GM21786 (cell line): ENCODE measurements around the gene RTF1.
"Not testable (repeated sequence)": the region's sequence is repeated elsewhere in the genome, so short reads cannot be mapped to it uniquely, and the experiment has no call there.

Experiments used
- ATAC-seq: cut with Tn5 transposase; IDR thresholded peaks from one replicate; pipeline ENCODE4 v1.9.1; 2021; ENCODE audit not compliant: unreplicated experiment

Gene RTF1

GRCh38 chr15:41416742-41417417, at the start of gene RTF1:
RTF1 (plus strand) TSS chr15:41417095; CDS start chr15:41417116, 21 bp downstream.
- ATAC-seq: peak; percentile 83

GRCh38 chr15:41367418-41367817, 49.5 kb upstream of the RTF1 start:
- no peak for ATAC-seq

GRCh38 chr15:41377978-41378377, 38.9 kb upstream of the RTF1 start:
- no peak for ATAC-seq

- not testable (repeated sequence) for ATAC-seq
Measured at GRCh38 chr15:41383974-41384749, 32.7 kb upstream of the RTF1 start.

GRCh38 chr15:41387646-41388045, 29.2 kb upstream of the RTF1 start:
- no peak for ATAC-seq

GRCh38 chr15:41392659-41393058, 24.2 kb upstream of the RTF1 start:
- no peak for ATAC-seq

- ATAC-seq: no peak
Measured at GRCh38 chr15:41394924-41395323, 22.0 kb upstream of the RTF1 start.

DNA sequence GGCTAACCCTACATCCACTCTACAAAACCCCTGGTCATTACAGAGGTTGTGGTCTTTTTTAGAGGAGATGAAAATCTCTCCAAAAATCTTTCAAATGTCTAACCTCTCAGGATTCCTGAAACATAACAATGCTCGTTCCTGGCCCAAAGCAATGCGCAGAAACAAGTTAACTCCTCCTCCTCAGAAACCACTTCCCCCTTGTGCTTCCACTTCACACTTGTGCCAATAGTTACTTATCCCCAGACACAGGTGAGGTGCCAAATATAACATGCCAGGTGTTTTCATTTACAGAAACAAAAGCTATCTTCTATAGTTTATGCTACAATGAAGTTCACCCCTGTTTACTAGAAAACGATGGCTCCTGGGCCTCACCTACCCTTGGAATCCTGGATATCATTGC, 20.8 kb upstream of the RTF1 start:
- no peak for ATAC-seq

GRCh38 chr15:41401904-41402267, 15.0 kb upstream of the RTF1 start:
- ATAC-seq: peak; percentile 17

DNA sequence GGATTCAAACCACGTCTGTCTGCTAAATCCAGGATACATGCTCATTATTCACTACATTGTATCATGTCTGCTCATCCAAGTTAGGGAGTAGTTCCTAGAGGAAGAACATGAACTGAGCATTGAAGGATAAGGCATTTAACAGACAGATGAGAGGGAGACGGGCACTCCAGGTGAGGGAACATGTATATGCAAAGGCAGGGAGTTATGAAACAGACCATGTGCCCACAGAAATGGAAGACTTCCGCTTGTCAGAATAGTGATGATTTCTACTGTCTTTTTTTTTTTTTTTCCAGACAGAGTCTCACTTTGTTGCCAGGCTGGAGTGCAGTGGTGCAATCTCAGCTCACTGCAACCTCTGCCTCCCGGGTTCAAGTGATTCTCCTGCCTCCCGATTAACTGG, 9.6 kb upstream of the RTF1 start:
- no peak for ATAC-seq

DNA sequence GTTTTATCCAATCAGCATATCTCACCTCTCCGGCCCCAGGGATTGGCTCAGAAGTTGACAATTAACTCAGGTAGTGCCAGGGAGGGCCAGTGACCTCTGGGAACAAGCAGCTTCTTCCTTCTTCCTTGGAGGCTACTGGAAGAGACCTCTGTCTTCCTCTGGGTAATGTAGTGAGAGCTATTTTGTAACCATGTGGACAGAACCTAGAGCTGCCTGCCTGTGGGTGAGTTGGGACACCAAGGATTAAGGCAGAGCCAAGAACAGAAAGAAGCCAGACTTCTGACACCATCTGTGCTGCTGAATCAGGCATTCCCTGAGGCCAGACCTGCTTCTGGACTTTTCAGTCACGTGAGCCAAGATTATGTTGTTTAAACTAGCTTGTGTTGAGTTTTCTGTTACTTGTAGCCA, 8.7 kb upstream of the RTF1 start:
- ATAC-seq: no peak

DNA sequence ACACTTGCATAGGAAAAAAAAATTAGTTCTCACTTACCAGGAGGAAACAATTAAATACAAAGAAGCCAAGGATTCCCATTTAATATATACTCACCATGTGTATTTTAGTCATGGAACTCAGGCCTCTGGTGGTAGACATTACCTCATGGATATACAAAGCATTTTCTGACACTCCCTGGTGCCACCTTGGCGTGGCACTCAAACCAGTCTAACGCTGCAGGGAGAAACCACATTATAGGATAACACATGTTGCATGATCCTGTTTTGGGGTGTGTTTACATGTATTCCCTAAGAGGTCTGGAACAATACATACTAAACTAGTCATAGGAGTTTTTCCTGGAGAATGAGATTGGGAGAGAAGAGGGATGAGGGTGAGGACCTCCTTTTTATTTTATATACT, 5.9 kb upstream of the RTF1 start:
- ATAC-seq: no peak

GRCh38 chr15:41411441-41411840, 5.5 kb upstream of the RTF1 start:
- no peak for ATAC-seq

DNA sequence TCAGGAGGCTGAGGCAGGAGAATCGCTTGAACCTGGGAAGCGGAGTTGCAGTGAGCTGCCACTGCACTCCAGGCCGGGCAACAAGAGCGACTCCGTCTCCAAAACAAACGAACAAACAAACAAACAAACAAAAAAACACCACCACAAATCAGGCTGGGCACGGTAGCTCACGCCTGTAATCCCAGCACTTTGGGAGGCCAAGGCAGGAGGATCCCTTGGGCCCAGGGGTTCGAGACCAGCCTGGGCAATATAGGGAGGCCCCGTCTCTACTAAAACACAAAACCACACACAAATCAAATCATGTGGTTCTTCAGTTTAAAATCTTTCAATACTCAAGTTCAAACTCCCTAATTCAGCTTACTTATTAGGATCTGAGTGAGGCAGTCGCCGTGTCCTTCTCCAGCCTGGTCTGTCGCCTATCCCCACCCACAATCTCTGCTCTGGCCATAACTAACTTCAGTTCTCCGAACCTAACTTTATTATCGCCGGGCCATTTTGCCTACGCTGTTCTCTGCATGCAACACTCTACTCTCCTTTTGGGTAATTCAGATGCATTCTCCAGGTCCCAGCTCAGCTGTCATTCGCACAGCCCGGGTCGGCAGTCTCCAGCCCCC, 660 bp upstream of the RTF1 start:
- ATAC-seq: no peak

DNA sequence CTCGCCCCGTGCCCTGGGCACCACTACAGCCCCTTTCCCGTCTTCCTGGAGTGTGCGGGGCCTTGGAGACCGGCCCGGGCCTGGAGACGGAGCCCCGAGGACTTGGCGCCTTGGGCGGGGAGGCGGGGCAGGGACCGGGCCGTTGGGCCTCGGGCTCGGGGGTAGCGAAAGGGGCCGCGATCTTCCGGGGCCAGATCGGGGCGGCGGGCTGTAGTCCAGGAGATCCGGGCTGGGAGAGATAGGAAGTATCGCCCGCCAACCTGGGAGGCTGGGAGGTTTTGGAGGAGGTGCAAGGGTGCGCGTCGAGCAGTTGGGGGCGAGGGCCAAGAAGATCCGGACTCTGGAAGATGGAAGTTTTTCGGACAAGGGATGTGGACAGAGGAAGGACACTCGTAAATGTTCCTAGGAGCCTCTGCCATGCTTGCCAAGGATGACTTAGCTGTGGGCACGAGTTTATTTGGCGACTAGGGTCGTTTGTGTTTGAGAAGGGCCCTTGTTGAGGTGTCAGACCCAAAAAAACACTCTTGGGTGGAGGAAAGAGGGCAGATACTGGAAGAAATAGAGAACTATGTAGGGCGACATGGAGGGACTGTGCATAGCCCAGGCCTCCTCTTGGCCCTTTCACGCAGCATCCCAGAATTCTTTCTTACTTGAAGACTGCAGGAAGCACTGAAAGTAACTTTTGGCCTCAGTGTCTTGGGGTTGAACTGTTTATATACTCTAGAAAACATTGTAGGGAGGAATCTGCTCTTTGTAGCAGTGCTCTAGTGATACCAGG, 712 bp downstream of the RTF1 start:
- peak; percentile 39 for ATAC-seq

DNA sequence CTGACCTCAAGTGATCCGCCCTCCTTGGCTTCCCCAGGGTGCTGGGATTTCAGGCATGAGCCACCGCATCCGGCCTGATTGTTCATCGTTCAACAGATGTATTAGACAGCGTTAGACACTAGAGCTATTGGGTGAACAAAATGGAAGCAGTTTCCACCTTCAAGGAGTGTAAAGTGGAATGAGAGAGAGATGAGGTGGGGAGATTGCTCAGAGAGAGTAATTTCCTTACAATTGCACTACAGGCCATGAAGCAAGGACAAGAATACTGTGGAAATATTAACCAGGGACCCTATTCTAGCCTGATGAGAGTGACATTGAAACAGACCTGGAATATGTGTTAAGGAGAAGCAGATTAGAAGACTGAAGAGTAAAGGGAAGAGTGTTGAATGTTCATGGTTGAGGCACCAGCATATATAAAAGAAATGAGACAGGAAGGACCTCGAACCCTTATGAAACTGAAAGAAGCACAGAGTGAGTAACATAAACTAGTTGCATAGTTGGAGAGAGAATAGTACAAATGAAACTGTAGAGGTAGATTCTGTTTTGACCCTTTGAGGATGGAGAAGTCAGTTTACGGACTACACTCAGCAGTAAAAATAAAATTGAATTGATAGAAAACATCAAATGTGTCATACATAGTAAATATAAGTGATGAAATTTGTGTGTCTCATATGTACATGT, 7.2 kb downstream of the RTF1 start:
- peak; percentile 75 for ATAC-seq

DNA sequence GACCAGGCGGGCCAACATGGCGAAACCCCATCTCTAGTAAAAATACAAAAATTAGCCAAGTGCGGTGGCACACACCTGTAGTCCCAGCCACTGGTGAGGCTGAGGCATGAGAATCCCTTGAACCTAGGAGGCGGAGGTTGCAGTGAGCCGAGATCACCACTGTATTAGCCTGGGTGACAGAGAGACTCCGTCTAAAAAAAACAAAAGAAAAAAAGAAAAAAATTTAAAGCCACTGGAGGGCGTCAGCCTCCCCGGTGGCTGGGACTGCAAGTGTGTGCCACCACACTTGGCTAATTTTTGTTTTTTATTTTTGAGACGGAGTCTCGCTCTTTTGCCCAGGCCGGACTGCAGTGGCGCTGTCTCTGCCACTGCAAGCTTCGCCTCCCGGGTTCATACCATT, 7.9 kb downstream of the RTF1 start:
- no peak for ATAC-seq

DNA sequence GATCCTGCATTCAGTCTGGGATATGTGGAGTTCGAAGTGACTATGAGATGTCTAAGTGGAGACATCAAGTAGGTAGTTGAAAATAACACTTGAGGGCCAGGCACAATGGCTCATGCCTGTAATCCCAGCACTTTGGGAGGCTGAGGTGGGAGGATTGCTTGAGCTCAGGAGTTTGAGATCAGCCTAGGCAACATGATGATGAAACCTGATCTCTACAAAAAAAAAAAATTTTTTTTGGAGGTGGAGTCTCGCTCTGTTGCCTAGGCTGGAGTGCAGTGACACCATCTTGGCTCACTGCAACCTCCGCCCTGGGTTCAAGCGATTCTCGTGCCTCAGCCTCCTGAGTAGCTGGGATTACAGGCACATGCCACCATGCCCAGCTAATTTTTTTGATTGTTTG, 9.0 kb downstream of the RTF1 start:
- not testable (repeated sequence) for ATAC-seq

- ATAC-seq: peak; percentile 90
Measured at GRCh38 chr15:41429003-41429890, 12.4 kb downstream of the RTF1 start.
